NCI-H82 treated with DMSO at 0.1 percent for 48 hours (cell line): Measurements from ENCODE around the gene CST6.
"Not testable (repeated sequence)": the region's sequence is repeated elsewhere in the genome, so short reads cannot be mapped to it uniquely, and the experiment has no call there.

ENCODE experiments used
- DNase-seq: peaks from one replicate; lab custom pipeline; 2025; ENCODE audit not compliant: unreplicated experiment; lab: John Stamatoyannopoulos, UW

Gene CST6

DNA sequence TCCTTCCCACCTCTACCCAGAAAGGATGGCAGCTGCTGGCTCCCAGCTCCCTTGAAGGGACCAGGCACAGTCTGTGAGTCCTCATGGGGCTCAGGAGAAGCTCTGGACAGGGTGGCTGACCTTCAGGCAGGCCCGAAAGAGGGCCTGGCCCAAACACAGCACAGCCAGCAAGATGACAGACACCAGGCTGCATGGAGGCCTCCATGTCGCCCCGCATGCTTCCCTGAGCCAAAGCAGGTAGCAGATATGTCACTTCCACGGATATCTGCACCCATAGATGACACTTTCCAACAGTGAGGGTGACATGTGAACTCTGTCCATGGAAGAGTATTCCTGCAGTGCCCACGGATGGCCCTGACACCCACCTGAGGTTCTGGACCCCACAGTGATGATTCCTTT is 28.2 kb upstream of the CST6 start:
- no peak for DNase-seq

DNA sequence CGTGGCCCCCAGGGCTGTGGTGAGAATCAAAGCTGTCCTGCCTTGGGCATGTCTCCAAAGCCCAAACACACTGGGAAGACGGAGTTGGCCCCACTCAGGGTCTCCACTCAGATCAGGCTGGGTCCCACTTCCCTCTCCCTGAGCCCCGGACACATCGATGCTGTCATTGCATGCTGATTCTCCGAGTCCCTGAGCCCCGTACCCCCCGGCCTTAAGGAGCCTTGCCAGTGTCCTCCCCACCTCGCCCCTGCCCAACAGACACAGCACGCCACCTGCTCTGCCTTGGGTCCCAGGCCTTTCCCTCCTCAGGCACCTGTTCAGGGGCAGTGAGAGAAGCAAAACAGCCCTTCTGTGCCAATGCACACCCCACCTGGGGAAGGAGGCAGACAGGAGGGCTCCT is 24.5 kb upstream of the CST6 start:
- no peak for DNase-seq

DNA sequence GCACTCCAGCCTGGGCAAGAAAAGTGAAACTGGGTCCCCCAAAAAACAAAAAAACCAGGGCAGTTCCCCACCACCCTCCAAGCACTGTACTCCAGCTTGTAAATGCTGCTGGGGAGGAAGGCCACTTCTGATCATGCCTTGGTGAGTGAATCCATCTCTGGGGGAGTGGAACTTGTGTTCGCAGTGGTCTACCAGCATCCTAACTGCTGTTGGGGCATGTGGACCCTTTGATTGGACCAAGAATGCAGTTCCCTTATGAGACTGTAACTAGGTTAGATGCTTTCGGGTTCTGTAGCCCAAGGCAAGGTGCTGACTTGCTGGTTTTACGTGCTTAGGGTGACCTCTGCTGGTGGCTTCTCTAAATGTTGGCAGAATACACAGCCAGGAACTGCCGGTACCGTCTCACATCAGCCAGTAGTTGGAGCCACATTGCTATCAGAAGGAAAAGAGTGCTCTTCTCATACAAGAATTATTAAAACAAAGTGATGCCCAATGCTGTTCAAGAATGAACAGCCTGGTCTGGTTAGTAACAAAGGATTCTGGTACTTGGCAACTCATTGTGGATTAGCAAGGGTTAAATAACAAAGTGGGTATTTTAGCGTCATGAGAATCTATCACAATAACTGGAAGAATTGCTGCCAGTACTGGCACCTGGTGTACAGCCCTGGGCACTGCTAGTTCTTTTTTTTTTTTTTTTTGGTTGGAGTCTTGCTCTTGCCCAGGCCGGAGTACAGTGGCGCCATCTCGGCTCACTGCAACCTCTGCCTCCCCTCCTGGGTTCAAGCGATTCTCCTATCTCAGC is 22.8 kb upstream of the CST6 start:
- DNase-seq = peak; percentile 78

DNA sequence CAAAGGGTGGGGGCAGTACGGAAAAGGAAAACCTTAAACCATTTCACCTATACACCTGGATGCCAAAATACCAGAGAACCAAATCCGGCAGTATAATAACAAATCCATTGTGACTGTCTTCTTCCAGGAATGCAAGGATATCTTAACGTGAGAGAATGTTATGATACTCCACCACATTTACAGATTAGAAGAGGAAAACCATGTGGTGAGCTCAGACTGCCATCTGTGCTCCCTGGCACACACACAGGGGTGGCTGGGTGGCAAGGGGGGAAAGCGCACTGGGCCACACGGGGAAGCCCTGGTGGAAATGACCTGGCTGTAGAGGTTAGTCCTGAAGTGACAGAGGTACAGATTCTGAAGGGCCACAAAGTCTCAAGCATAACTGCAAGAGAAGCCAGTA is 19.8 kb upstream of the CST6 start:
- no peak for DNase-seq

DNA sequence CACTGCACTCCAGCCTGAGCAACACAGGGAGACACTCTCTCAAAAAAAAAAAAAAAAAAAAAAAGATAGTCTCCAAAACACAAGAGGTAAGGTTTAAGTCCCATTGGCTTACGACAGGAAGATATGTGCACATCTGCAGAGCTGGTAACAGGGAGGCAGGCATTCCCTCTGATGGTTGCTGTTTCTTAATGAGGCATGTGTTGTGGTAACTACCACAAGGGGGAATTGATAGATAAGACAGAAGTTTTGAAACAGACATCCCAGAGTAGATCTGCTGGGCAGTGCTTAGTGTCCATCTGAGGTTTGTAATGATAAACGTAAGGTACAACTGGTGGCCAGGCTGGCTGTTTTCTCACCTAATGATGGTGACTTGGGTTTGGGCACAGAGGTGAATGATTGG is 14.5 kb upstream of the CST6 start:
- no peak for DNase-seq

DNA sequence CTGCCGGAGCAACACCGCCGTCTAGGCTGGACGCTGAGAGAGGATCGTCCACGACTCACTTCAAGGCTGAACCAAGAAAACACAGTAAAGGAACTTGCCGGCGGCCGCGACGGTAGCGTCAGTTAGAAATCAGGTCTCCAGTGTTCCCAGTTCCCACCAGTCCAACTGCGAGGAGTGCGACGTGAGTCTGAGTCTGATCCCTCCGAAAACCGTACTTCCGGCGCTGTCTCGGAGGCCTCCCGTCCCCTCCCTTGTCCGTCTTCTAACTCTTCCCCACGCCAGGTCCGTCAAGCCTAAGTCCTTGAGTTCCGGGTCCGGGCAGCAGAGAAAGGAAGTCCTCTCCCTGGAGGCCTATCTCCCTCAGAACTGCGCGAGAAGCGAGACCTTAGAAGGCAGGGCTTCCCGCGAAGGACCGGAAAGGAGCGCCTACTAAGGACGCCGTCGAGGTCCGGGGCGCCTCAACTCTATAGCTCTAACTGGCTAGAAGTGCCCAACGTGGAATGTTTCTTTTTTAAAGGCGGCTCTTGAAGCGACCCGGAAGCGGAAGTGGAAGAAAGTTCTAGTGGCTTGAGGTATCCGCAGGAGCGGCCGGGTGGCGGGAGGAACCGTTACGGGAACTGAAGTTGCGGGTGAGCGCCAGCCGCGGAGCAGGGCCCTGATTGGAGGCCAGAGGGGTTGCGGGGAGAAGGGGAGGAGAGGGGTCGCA is 9.7 kb upstream of the CST6 start, which contains the start of the genes BANF1 and EIF1AD:
Gene BANF1, plus strand, starts transcription at position 562 of the 706 bp plus-strand sequence. CDS start 748 bp downstream, outside the sequence.
Gene EIF1AD, minus strand, starts transcription at position 216 of the 706 bp plus-strand sequence. CDS start 1,768 bp downstream, outside the sequence.
- peak; percentile 88 for DNase-seq

DNA sequence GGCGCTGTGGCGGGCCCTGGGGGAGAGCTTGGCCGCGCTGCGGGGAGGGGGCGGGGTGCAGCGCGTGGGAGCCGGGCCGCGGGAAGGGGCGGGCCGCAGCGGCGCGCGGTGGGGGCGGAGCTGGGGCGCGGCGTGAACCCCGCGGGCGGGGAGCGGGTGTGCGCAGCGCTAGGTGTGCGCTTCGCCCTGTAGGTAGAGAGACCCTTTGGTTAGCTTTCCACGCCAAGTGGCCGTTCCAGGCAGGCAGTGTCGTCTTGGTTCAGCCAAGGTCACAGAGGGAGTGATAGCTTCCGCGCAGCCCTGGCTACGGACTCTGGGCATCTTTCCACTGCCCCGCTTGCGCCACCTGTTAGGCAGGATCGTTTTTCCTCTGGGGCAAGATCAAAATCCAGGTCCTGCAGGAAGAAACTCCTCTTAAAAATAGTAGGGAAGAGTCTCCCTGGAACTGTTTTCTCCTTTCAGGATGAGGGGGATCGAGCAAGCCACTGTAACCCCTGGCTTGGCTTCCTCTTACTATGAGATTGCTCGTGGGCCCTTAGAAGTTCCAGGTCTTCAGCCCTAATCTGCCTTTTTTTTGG is 9.1 kb upstream of the CST6 start:
- DNase-seq = no peak

DNA sequence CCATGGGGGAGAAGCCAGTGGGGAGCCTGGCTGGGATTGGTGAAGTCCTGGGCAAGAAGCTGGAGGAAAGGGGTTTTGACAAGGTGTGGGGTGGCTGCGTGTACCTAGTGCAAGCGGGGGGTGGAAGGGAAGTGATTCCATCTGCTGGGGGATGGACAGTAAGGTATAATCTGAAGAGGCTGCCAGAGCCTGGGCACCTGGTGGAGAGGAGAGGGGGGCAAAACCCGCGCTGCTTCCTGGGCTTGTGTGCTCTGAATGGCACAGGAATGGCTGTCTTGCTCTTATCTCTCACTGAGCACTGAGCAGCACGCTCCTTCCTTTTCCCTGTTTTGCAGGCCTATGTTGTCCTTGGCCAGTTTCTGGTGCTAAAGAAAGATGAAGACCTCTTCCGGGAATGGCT is 8.5 kb upstream of the CST6 start:
- no peak for DNase-seq

DNA sequence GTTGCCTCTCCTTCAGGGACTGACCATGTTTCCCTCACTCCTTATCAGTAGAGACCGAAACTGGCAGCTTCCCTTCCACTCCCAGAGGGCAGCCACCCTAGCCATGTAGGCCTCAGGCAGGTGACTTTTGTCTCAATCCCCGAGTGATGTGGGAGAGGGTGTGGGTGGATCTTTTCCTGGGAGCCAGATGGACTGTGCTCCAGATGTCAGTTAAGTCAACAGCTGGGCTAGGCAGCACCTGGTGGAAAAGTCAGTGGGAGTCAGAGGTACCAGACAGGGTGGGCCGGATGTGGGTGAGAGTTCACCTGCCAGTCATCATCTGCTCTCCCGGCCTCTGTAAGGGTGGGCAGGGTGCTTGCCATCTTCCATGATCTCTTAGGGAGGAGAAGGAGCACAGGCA is 7.6 kb upstream of the CST6 start:
- DNase-seq = no peak

DNA sequence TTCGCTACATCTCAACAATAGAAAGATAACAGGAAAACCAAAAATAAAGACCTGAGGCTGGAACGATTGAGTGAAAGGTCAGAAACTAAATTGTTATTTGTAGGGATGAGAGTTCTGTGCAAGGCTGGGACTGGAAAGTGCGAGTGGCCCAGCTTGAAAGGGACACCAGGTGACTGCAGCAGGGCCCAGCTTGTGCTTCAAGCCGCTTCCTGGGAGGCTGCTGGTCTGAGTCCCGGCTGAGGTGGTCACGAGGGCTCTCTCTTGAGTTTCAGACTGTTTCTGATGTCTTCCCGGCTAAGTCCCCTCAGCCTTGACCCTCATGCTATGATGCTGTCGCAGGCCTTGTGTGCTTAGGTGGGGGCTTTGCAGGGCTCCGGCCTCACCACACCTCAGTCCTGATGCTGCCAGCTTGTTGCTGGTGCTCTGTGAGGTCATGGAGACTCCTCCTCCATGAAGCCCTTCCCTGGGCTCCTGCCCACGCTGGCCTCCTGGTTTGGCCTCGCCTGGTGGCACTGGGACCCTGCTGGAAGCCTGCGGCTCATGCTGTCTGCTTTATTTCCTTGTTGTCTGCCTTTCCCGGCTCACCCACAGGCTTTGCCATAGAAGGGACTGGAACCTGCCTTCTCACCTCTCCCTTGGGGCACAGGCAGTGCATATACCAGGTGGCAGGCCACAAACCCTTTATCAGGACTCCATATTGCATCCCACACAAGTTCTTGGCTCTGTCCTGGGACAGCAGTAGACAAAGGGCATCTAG is 5.5 kb upstream of the CST6 start:
- DNase-seq = no peak

DNA sequence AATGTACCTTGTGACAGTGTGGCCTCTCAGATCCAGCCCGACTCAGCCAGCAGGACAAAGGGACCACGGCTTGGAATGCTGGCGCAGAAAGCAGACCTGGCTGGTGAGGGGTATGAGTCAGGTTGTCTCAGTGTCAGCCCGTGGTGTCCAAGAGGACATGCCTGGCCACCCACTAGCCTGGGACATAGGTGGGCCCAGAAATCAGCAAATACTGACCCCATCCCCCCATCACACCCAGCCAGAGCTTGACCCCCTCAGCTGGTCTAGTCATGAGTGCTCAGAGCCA is 5.0 kb upstream of the CST6 start:
- DNase-seq = no peak

DNA sequence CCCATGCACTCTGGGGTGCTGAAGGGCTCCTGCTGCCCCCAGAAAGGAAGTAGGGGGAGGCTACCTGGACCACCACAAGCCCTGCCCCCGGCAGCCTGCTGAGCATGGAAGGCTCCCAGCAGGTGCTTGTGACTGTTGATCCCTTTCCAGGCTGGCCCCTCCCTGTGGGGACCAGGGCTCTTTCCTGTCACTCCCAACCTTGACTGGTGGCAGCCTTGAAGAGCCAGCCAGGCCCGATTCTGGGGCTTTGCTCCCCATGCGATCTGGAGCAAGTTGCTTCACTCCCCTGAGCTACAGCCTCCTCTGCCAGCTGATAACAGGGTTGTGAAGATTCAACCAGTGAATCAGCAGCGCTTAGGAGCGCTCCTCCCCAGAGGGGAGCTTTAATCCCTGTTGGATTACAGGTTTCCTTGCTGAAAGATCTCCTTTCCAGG is 4.6 kb upstream of the CST6 start:
- DNase-seq = peak; percentile 5

DNA sequence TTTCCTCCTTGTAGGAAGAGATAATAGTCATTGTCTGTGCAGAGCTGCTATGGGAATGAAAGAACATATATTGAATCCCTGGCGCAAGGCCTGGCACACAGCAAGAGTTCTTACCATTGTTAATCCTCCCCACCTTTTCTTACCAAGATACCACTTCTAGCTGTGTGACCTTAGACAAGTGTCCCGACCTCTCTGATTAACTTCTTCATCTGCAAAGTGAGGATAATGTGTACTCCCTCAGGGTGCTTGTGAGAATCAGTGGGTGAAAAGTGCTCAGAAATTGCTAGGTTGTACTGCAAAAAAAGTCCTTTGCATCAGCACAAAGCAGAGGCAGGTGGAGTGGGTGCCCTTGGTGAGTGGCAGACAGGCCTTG is 3.7 kb upstream of the CST6 start:
- no peak for DNase-seq

DNA sequence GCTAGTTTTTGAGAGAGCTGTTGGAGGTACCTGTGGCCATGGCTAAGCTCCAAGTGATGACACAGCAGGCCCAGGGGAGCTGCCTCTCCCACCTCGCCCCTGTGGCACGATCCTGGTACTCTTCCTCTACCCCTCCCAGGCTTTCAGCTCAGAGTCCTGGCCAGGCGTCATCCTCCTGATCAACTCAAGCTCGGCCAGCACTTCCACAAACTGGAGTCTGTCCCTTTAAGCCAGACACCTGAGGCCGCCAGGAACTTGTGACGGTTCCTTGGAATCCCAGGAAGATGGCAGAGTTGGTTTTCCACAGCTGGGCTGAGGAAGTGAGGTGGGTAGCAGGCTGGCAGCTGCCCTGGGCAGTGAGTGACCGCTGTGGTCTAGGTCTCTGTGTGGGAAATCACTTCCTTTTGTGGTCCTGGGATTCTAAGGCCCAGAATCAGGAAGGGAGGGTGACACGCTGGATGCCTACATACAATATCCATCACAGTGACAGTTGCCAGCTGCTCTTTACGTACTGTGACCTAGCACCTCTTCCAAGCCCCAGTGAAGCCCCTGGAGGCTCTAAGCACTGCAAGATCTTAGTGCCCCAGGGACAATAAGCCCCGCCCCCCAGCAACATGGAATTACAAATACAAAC is 3.2 kb upstream of the CST6 start:
- peak; percentile 3 for DNase-seq

DNA sequence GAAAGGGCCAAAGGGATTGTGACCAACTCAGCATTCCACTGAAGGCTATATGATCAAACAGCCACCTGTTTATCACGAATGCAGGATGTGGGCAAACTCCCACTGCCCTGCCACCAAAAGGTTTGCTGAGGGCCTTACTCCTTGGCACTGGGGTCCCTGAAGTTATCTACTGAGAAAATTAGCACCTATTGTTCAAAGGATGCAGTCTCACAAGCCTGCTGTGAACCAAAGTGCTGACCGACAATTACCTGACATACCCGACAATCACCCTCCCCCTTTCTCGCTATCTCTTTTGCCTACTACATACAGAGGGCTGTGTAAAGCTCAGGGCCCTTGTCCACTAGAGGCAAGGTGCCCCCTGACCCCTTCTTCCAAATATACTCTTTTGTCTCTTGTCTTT is 1.8 kb upstream of the CST6 start:
- not testable (repeated sequence) for DNase-seq

DNA sequence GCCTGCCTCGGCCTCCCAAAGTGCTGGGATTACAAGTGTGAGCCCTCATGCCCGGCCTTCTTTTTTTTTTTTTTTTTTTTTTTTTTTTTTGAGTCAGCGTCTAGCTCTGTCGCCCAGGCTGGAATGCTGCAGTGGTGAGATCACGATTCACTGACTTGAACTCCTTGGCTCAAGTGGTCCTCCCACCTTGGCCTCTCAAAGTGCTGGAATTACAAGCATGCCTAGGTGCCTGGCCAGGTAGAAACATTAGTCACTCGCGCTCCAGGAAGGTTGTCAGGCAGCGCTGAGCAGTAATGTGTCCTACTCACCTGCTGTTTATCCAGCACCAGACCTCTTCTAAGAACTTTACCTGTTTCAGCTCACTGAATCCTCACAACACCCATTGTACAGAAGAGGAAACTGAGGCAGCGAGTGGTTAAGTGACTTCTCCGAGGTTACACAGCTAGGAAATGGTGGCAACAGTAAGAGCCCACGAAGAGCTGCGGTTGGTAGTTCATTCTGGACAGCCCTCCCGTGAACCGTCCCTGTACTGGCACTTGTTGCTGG is 496 bp upstream of the CST6 start:
- DNase-seq = no peak

DNA sequence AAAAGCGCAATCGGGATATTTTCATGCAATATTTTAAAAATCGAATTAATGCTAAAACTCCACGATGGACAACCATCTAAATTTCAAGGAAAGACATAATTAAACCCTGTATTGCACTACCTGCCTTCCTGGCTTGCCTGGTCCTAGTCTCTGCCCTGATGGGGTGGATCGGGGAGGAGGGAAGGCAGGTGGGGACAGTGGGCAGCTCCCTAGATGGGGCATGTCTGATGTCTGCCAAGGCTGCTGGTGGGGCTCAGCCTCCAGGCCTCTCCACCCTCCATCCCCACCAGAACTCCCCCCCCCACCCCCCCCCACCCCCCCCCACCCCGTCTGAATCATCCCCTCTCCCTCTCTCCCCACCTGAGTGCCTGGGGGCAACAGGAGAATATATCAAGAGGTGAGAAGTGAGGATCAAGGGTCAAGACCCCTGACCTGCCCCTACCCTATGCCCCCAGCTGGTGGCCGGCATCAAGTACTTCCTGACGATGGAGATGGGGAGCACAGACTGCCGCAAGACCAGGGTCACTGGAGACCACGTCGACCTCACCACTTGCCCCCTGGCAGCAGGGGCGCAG is 650 bp downstream of the CST6 start:
- no peak for DNase-seq

DNA sequence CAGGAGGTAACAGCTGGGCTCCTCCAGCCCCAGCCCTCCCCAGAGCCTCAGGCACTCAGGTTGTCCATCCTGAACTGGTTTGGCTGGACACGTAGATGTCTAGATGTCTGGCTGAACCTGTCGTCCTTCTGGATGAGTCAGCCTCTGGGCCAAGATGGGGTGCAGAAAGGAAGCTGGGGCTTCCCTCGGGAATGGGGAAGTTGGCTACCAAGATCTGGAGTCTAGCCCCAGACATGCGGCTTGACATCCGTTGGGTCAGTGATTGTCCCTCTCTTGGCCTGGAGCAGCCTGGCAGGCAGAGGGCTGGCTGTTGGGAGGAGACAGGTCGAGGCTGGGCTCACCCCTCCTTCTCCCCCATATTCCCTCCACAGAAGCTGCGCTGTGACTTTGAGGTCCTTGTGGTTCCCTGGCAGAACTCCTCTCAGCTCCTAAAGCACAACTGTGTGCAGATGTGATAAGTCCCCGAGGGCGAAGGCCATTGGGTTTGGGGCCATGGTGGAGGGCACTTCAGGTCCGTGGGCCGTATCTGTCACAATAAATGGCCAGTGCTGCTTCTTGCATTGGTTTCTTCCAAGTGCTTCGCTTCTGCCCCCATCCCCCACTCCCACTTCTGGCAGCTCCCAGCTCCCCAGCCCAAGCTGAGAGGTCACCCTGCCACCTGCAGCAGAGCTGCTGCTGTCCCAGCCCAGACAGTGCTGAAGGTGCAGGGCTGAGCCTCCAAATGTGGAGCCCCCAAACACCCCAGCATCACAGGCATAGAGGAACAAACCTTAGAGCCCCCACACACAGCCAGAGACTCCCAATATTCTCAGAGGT is 1.3 kb downstream of the CST6 start:
- no peak for DNase-seq

DNA sequence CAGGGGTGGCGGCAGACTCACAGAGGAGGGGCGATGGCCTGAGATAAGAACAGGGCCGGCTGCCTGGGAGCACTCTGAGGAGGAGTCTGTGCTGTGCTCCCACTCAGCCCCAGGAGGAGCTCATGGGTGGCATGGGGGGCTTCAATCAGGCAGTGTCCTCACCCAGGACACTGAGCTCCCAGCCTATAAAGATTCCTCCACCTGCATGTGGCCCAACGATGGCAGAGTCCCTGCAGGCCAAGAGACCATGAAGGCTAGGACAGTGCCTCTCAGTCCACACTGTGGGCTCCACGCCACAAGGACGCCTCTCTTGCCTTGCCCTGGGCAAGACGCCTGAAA is 1.9 kb downstream of the CST6 start:
- DNase-seq = no peak
